Ascending aorta (tissue), 2 donors: ENCODE measurements around the gene TDRD12. TPM values are rescaled to one million over a fixed set of nuclear protein-coding genes. Genes with fewer than 3 reads are reported as not detected.

Source experiments
- DNase-seq, 2 donors: peaks; one replicate each; pipeline ENCODE4 v3.0.0-alpha.2; 2019; ENCODE audit warnings: low spot score in 2 of 2
- H3K27ac ChIP-seq, 2 donors: fragments of 200-600 bp; sonication (generic); one replicate each; pipeline ENCODE4 v1.5.1; 2016 to 2017; ENCODE audit warnings: mild to moderate bottlenecking in 1 of 2
- H3K27me3 ChIP-seq: fragments of 200-600 bp; sonication (generic); one replicate; pipeline ENCODE4 v1.5.1; 2017
- H3K36me3 ChIP-seq, 2 donors: fragments of 200-600 bp; sonication (generic); one replicate each; pipeline ENCODE4 v1.5.1; 2016
- H3K4me1 ChIP-seq, 2 donors: fragments of 200-600 bp; sonication (generic); one replicate each; pipeline ENCODE4 v1.5.1; 2016 to 2017; ENCODE audit warnings: mild to moderate bottlenecking in 1 of 2
- H3K4me3 ChIP-seq, 2 donors: fragments of 200-600 bp; sonication (generic); one replicate each; pipeline ENCODE4 v1.5.1; 2016 to 2017; ENCODE audit warnings: mild to moderate bottlenecking in 1 of 2
- H3K9me3 ChIP-seq, 2 donors: fragments of 200-600 bp; sonication (generic); one replicate each; pipeline ENCODE4 v1.5.1; 2016
- CTCF ChIP-seq, 3 experiments: fragments of 200-600 bp in 2 of 3; fragments of 450-650 bp in 1 of 3; sonication (generic) in 2 of 3; IDR thresholded peaks; one replicate each; pipeline ENCODE4 v1.5.1; 2016 to 2019; ENCODE audit warnings: antibody characterized with exemption in 3 of 3, mild to moderate bottlenecking in 1 of 3, moderate library complexity in 1 of 3
- intact Hi-C: fragments of 100-400 bp; cut with DNase I; formaldehyde crosslinking; loops from one replicate; pipeline ENCODE4 v1.15.1; 2023
- total RNA-seq: library from RNA; depleted of rRNA; stranded (reverse); fragments of >200 nt; gene quantifications from one replicate; pipeline ENCODE4 v1.1.0, GENCODE V29; 2016

Gene TDRD12
- total RNA-seq, 1 donor from 2014 or later: 0.11 TPM

- intact Hi-C loops: no loop called here
- no peaks in the 10 kb centered on the region for H3K36me3 ChIP-seq
- no peaks in the 10 kb centered on the region for H3K4me1 ChIP-seq
- no peaks in the 10 kb centered on the region for H3K27me3 ChIP-seq
- DNase-seq: no peak
- no peak for TF ChIP-seq CTCF (IDR thresholded peaks at IDR 0.05)
- H3K9me3 ChIP-seq: no peaks in the 10 kb centered on the region
- no peak overlapping the region for H3K4me3 ChIP-seq
- H3K27ac ChIP-seq: no peak overlapping the region
Measured at GRCh38 chr19:32809754-32810153, 90.2 kb downstream of the TDRD12 start.

GRCh38 chr19:32810452-32810851 lies 90.9 kb downstream of the TDRD12 start:
- Histone ChIP-seq H3K36me3 (no peaks in the 10 kb centered on the region), H3K27ac (no peak overlapping the region), H3K4me1 (no peaks in the 10 kb centered on the region), H3K27me3 (no peaks in the 10 kb centered on the region), H3K9me3 (no peaks in the 10 kb centered on the region), H3K4me3 (no peak overlapping the region)
- no peak for TF ChIP-seq CTCF (IDR thresholded peaks at IDR 0.05)
- no peak for DNase-seq
- intact Hi-C loops: no loop called here

- no peaks in the 10 kb centered on the region for H3K4me1 ChIP-seq
- H3K4me3 ChIP-seq: no peak overlapping the region
- DNase-seq: no peak
- TF ChIP-seq CTCF (IDR thresholded peaks at IDR 0.05): no peak
- no peak overlapping the region for H3K27ac ChIP-seq
- H3K27me3 ChIP-seq: no peaks in the 10 kb centered on the region
- intact Hi-C loops: no loop called here
- H3K9me3 ChIP-seq: no peaks in the 10 kb centered on the region
- H3K36me3 ChIP-seq: no peaks in the 10 kb centered on the region
Measured at GRCh38 chr19:32811151-32811550, 91.6 kb downstream of the TDRD12 start.

GRCh38 chr19:32812036-32812435 lies 92.5 kb downstream of the TDRD12 start:
- no peak for TF ChIP-seq CTCF (IDR thresholded peaks at IDR 0.05)

GRCh38 chr19:32812571-32812970 lies 93.0 kb downstream of the TDRD12 start:
- H3K36me3 ChIP-seq: no peaks in the 10 kb centered on the region
- H3K27me3 ChIP-seq: no peaks in the 10 kb centered on the region
- no peaks in the 10 kb centered on the region for H3K4me1 ChIP-seq
- DNase-seq: no peak
- no peak overlapping the region for H3K27ac ChIP-seq
- H3K4me3 ChIP-seq: no peak overlapping the region
- no peak for TF ChIP-seq CTCF (IDR thresholded peaks at IDR 0.05)
- intact Hi-C loops: no loop called here
- no peaks in the 10 kb centered on the region for H3K9me3 ChIP-seq

More at GRCh38 chr19:32812036-32812435, 92.5 kb downstream of the TDRD12 start:
- H3K36me3 ChIP-seq: no peaks in the 10 kb centered on the region
- no peaks in the 10 kb centered on the region for H3K27me3 ChIP-seq
- no peak for DNase-seq
- no peaks in the 10 kb centered on the region for H3K4me1 ChIP-seq
- H3K27ac ChIP-seq: no peak overlapping the region
- H3K9me3 ChIP-seq: no peaks in the 10 kb centered on the region
- H3K4me3 ChIP-seq: no peak overlapping the region
- intact Hi-C loops: no loop called here

- Histone ChIP-seq H3K27me3 (no peaks in the 10 kb centered on the region), H3K27ac (no peak overlapping the region), H3K4me1 (no peaks in the 10 kb centered on the region), H3K4me3 (no peak overlapping the region), H3K9me3 (no peaks in the 10 kb centered on the region), H3K36me3 (no peaks in the 10 kb centered on the region)
- intact Hi-C loops: no loop called here
- no peak for DNase-seq
- no peak for TF ChIP-seq CTCF (IDR thresholded peaks at IDR 0.05)
Measured at GRCh38 chr19:32813862-32814425, 94.4 kb downstream of the TDRD12 start.
